Measurements from ENCODE around the gene DCLRE1A.
A peak's percentile ranks its signal among the peaks of the same experiment; 100 is the strongest.

- TF ChIP-seq CTCF (conservative IDR thresholded peaks at IDR 0.05; ENCODE audit: low read length) (peak; percentile 82), EZH2phosphoT487 (IDR thresholded peaks at IDR 0.05; ENCODE audit: borderline replicate concordance) (no peak)
Observed at GRCh38 chr10:113820507-113820906, 33.4 kb downstream of the DCLRE1A start.
